Astrocyte of the cerebellum (primary cell): Measurements from ENCODE around the gene OPCML.

Experiments
- DNase-seq: peaks from one replicate; pipeline ENCODE4 v3.0.0-alpha.2; 2011; ENCODE audit warnings: low read depth
- H3K4me3 ChIP-seq: 2 replicates; pipeline ENCODE4 v1.5.1; 2011; ENCODE audit warnings: mild to moderate bottlenecking, low read depth, low read length, moderate library complexity
- CTCF ChIP-seq: IDR thresholded peaks from 2 replicates; pipeline ENCODE4 v1.5.1; 2012; ENCODE audit warnings: low read length, low read depth, moderate library complexity, mild to moderate bottlenecking; ENCODE audit errors: missing control alignments
- in situ Hi-C: cut with HindIII; loops from 2 replicates; pipeline ENCODE4 v1.10.0; 2017; ENCODE audit warnings: low sequenced_read_pairs

The OPCML gene

GRCh38 chr11:133553885-133554740 is 21.8 kb upstream of the OPCML start:
- in situ Hi-C loops: no loop called here
- no peak for TF ChIP-seq CTCF
- DNase-seq: no peak
- no peak overlapping the region for H3K4me3 ChIP-seq

GRCh38 chr11:133552938-133553337 is 20.6 kb upstream of the OPCML start:
- in situ Hi-C loops: no loop called here
- TF ChIP-seq CTCF: no peak
- no peak for DNase-seq
- H3K4me3 ChIP-seq: no peak overlapping the region

GRCh38 chr11:133551064-133551463 is 18.8 kb upstream of the OPCML start:
- no peak overlapping the region for H3K4me3 ChIP-seq
- in situ Hi-C loops: no loop called here
- no peak for TF ChIP-seq CTCF
- no peak for DNase-seq

- no peak overlapping the region for H3K4me3 ChIP-seq
- no peak for TF ChIP-seq CTCF
- DNase-seq: no peak
- in situ Hi-C loops: no loop called here
Measured at GRCh38 chr11:133549826-133550225, 17.5 kb upstream of the OPCML start.

- no peak for TF ChIP-seq CTCF
- in situ Hi-C loops: no loop called here
- no peak for DNase-seq
- no peak overlapping the region for H3K4me3 ChIP-seq
Measured at GRCh38 chr11:133548641-133549040, 16.3 kb upstream of the OPCML start.

GRCh38 chr11:133547808-133548494 is 15.7 kb upstream of the OPCML start:
- no peak for DNase-seq
- H3K4me3 ChIP-seq: no peak overlapping the region
- in situ Hi-C loops: no loop called here
- TF ChIP-seq CTCF: no peak
